Stimulated activated naive CD8-positive, alpha-beta T cell treated with anti-CD3 and anti-CD28 coated beads, Interleukin-15, Interleukin-2, amounts not matched to agents 100 U/mL and 50 U/mL, for 24 hours (primary cell): ENCODE data around the gene CDC7.

Experiments used
- ATAC-seq: fragments of 150-1000 bp; cut with Tn5 transposase; one replicate; pipeline ENCODE4 v1.10.0; 2021
- DNase-seq: peaks from one replicate; pipeline ENCODE4 v3.0.0; 2021

The CDC7 gene

DNA sequence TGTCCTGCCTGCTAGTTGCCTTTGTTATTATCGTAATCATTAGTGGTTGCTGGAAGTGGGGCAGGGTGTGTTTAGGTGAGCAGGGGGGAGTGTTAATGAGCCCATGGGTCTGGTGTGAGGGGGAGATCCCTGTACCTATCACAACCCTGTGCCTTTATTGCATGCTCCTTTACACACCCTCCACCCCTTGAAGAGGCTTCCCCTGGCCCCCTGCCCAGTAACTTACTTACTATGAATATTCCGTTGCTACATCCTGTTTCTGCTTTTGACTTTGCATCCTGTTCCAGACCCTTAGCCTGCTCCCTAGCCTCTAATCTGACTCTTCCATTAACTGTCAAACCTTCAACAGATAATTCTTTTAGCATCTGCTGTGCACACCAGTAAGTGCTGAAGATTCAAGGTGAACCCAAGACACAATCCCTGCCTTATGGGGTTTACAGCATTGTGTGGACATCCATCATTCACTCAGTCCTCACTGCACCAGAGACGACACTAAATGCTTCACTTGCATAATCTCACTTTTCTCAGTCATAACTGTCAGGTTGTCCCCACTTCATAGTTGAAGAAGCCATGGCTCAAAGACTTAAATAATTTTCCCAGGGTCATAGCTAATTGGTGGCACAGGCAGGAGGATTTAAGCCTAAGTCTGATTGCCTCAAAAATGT is 47.9 kb downstream of the CDC7 start:
- ATAC-seq (peak; percentile 28), DNase-seq (no peak)

- DNase-seq (no peak), ATAC-seq (peak; percentile 51)
These were observed 48.5 kb downstream of the CDC7 start for GRCh38 chr1:91549041-91549735.

GRCh38 chr1:91550961-91551360 is 50.3 kb downstream of the CDC7 start:
- no peak for ATAC-seq
- no peak for DNase-seq

- ATAC-seq, result no peak
- DNase-seq, result no peak
These were observed 51.4 kb downstream of the CDC7 start for GRCh38 chr1:91552091-91552490.

DNA sequence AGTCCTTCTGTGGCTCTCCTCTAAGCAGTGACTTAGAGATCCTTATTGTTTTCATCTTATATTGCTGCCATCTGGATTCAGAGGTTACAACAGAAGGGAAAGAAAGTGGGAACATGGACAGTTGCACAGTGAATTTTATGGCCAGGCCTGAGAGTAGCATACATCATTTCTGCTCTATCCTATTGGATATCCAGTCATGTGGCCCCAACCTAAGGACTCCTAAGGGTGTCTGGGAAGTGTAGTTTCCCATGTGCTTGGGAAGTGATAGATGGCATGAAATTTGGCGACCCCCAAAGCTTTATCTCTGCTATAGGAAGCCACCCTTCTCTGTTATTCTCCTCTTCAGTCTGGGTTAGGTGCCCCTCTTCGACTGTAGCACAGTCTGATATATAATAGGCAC is 51.9 kb downstream of the CDC7 start:
- no peak for DNase-seq
- no peak for ATAC-seq

DNA sequence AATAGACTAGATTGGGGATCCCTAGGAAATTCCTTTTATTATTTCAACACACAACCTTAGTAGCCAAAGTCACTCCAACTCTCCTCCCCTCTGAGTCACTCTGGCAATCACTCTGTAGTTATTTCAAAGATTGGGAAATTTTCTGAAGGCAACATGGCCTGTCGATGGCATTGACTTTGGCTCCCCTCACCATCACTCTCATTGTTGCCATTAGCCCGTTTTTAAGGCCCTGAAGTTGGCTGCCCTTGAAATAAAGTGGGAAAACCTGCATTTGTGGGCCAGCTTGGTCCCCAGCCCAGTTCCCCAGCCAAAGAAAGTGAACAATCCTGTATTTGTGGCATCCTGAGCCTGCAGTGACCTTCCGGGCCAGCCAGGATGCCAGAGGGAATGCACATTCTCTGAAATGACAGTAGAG is 52.5 kb downstream of the CDC7 start:
- ATAC-seq (no peak), DNase-seq (no peak)

DNA sequence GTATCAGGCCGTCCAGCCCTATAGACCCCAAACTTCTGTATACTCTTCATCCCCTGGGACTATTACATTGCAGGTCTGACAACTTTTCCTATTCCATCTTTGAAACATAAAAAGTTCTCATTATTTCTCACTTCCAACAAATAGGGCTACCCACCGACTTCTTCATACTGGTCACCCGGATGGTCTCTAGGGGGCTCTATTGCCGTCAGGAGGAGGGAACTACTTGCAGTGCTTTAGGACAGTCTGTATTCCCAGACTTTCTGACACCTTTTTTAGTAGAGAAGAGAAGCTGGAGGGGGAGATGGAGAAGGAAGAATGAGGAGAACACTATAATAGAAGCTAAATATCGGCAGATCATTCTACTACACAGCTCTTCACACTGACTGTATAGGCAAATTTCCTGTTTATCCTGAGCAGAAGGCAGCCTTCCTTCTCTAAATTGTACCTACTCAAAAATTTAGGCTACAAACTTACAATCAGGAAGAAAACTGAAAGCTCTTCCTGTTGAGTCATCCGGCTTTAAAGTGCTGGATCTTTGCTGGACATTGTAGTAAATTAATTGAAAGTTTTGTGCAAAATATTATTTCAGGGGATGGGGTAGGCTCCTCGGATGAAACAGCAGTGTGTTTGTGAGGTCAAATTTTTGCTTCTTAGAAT is 54.6 kb downstream of the CDC7 start:
- ATAC-seq, result no peak
- no peak for DNase-seq

- peak; percentile 54 for DNase-seq
- ATAC-seq, result peak; percentile 87
These were observed 55.3 kb downstream of the CDC7 start for GRCh38 chr1:91555821-91556531.

GRCh38 chr1:91556556-91556955 is 55.9 kb downstream of the CDC7 start:
- DNase-seq (no peak), ATAC-seq (no peak)

DNA sequence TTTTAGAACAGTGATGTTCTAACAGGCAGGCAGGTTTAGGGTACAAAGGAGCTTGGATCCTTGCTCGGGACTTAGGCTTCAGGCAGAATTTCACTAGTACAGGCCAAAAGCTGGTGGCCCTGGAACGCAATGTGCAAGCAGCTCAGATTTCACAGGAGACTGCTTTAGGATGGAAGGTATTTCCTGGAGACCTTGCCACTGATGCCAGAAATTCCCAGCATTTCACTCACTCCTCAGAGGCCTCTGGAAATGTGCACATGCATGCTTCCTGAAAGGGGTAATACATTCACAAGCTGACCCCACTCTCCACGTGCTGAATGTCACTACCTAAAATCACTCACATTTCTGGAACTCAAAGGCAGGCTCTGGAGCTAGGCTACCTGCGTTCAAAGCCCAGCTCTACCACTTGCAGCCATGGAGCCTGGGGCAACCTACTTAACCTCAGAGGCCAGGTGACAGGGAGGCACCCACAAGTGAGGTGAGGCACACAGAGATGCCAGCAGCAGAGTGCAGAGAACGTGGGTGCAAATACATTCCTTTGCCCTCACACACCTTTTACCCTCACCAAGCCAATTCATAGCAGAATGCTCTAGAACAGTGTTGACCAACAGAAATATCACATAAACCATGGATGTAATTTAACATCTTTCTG is 56.5 kb downstream of the CDC7 start:
- DNase-seq (no peak), ATAC-seq (no peak)

DNA sequence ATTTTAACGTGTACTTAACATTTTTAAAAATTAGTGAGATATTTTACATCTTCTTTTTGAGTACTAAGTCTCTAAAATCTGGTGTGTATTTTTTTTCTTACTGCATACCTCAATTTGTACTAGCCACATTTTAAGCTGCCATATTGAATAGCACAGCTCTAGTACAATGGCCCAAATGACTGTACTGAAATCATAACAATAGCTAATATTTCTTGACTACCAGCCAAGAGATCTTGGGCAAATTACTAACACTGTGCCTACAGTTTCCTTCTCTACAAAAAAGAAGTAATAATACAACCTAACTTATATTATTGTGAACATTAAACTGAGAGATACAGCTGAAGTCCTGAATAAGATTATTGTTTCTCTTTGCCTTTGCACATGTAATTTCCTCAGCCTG is 57.2 kb downstream of the CDC7 start:
- DNase-seq (no peak), ATAC-seq (no peak)

GRCh38 chr1:91559046-91559750 is 58.5 kb downstream of the CDC7 start:
- DNase-seq, result no peak
- no peak for ATAC-seq

- ATAC-seq, result no peak
- DNase-seq, result no peak
These were observed 59.4 kb downstream of the CDC7 start for GRCh38 chr1:91559838-91560565.

GRCh38 chr1:91564888-91565701 is 64.4 kb downstream of the CDC7 start:
- DNase-seq (no peak), ATAC-seq (no peak)

- DNase-seq (no peak), ATAC-seq (no peak)
These were observed 66.9 kb downstream of the CDC7 start for GRCh38 chr1:91567583-91567982.

- no peak for DNase-seq
- ATAC-seq, result no peak
These were observed 67.6 kb downstream of the CDC7 start for GRCh38 chr1:91568261-91568660.

GRCh38 chr1:91569411-91570119 is 68.9 kb downstream of the CDC7 start:
- ATAC-seq, result peak; percentile 54
- no peak for DNase-seq

DNA sequence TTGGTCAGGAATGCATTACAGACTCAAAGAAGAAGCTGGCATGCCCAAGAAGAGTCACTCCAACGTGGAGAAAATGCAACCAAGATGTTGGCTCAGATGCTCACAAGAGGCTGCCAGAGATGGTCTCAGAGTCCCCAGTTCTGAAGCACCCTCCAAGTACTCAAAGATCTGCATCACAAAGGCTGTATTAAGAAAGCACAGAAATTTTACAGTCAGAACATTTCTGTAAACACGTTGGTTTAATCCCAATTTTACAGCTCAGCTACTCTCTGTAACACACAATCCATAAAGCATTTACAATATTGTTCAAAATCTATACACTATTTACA is 69.4 kb downstream of the CDC7 start:
- ATAC-seq (no peak), DNase-seq (no peak)

- no peak for ATAC-seq
- DNase-seq, result no peak
These were observed 71.4 kb downstream of the CDC7 start for GRCh38 chr1:91572044-91572443.
